Prostate gland (tissue), 2 donors: Measurements from ENCODE around the gene UBL4A. TPM values are rescaled to one million over a fixed set of nuclear protein-coding genes. Genes with fewer than 3 reads are reported as not detected.

Source experiments
- DNase-seq: peaks from one replicate; pipeline ENCODE4 v3.0.0-alpha.2; 2019; ENCODE audit warnings: low spot score
- H3K27ac ChIP-seq, 2 donors: fragments of 200-600 bp; sonication (generic); 2 replicates each; pipeline ENCODE4 v1.5.1; 2017 to 2019
- H3K27me3 ChIP-seq: fragments of 200-600 bp; sonication (generic); replicated peaks from 2 replicates; pipeline ENCODE4 v1.5.1; 2019; ENCODE audit not compliant: insufficient read depth
- H3K36me3 ChIP-seq, 2 donors: fragments of 200-600 bp; sonication (generic); 1 replicate in 1 of 2; 2 replicates in 1 of 2; pipeline versions ENCODE4 v1.5.1 to v1.8.1; 2017 to 2019
- H3K4me1 ChIP-seq: fragments of 200-600 bp; sonication (generic); replicated peaks from 2 replicates; pipeline ENCODE4 v1.5.1; 2019
- H3K4me3 ChIP-seq, 2 donors: fragments of 200-600 bp; sonication (generic); 2 replicates each; pipeline ENCODE4 v1.5.1; 2017 to 2019
- H3K9me3 ChIP-seq: fragments of 200-600 bp; sonication (generic); 2 replicates; pipeline ENCODE4 v1.5.1; 2017
- POLR2A ChIP-seq: fragments of 450-650 bp; IDR thresholded peaks from one replicate; pipeline ENCODE4 v1.6.1; 2016; ENCODE audit warnings: antibody characterized with exemption, mild to moderate bottlenecking
- POLR2AphosphoS5 ChIP-seq: sonication (generic); formaldehyde crosslinking; IDR thresholded peaks from one replicate; pipeline ENCODE4 v1.6.1; 2017; ENCODE audit warnings: antibody characterized with exemption
- WGBS: methylation state at CpG from one replicate; pipeline ENCODE4 v1.1.5; 2018; 5-methylcytosine and 5-hydroxymethylcytosine counted together
- intact Hi-C: fragments of 100-400 bp; cut with DNase I; formaldehyde crosslinking; loops from one replicate; pipeline ENCODE4 v1.14.2; 2022
- total RNA-seq, 2 donors: library from RNA; depleted of rRNA; stranded (reverse); fragments of >200 nt; gene quantifications; one replicate each; pipeline ENCODE4 v1.1.0, GENCODE V29; 2016
- TF ChIP-seq, protein P1 (sequence below), 4 experiments: fragments of 200-600 bp in 2 of 4; fragments of 450-650 bp in 2 of 4; sonication (generic) in 2 of 4; IDR thresholded peaks; 1 replicate in 3 of 4; 2 replicates in 1 of 4; pipeline ENCODE4 v1.5.1; 2016 to 2019; ENCODE audit warnings: antibody characterized with exemption in 4 of 4, mild to moderate bottlenecking in 2 of 4, moderate library complexity in 2 of 4

The UBL4A gene
- total RNA-seq, 2 donors from 2014 or later: 31.9 to 53.7 TPM

DNA sequence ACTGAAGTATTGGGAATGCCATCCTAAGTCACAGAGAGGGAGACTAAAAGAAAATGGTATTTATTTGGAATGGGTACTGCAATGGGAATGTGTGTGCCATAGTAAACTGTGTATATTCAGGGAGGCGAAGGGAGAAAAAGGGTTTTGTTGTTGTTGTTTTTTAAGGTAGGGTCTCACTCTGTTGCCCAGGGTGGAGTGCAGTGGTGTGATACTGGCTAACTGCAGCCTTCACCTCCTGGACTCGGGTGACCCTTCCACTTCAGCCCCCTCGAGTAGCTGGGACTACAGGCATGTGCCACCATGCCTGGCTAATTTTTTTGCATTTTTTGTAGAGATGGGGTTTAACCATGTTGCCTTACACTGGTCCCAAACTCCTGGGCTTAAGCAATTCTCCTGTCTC, 8.3 kb upstream of the UBL4A start:
- Histone ChIP-seq H3K27me3 (no peaks in the 10 kb centered on the region), H3K9me3 (no peaks in the 10 kb centered on the region), H3K27ac (no peak overlapping the region), H3K36me3 (no peaks in the 10 kb centered on the region), H3K4me1 (no peaks in the 10 kb centered on the region), H3K4me3 (no peak overlapping the region)
- WGBS: 77% methylated on average over 3 of the region's 3 CpGs
- TF ChIP-seq, protein P1, sequence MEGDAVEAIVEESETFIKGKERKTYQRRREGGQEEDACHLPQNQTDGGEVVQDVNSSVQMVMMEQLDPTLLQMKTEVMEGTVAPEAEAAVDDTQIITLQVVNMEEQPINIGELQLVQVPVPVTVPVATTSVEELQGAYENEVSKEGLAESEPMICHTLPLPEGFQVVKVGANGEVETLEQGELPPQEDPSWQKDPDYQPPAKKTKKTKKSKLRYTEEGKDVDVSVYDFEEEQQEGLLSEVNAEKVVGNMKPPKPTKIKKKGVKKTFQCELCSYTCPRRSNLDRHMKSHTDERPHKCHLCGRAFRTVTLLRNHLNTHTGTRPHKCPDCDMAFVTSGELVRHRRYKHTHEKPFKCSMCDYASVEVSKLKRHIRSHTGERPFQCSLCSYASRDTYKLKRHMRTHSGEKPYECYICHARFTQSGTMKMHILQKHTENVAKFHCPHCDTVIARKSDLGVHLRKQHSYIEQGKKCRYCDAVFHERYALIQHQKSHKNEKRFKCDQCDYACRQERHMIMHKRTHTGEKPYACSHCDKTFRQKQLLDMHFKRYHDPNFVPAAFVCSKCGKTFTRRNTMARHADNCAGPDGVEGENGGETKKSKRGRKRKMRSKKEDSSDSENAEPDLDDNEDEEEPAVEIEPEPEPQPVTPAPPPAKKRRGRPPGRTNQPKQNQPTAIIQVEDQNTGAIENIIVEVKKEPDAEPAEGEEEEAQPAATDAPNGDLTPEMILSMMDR (IDR thresholded peaks at IDR 0.05): no peak
- TF ChIP-seq POLR2AphosphoS5: no peak
- no peak for TF ChIP-seq POLR2A
- intact Hi-C loops: loop anchor here (5.0 kb wide), 1 partner anchor 33 kb away; no protein-coding TSS in a partner anchor
- DNase-seq: no peak

DNA sequence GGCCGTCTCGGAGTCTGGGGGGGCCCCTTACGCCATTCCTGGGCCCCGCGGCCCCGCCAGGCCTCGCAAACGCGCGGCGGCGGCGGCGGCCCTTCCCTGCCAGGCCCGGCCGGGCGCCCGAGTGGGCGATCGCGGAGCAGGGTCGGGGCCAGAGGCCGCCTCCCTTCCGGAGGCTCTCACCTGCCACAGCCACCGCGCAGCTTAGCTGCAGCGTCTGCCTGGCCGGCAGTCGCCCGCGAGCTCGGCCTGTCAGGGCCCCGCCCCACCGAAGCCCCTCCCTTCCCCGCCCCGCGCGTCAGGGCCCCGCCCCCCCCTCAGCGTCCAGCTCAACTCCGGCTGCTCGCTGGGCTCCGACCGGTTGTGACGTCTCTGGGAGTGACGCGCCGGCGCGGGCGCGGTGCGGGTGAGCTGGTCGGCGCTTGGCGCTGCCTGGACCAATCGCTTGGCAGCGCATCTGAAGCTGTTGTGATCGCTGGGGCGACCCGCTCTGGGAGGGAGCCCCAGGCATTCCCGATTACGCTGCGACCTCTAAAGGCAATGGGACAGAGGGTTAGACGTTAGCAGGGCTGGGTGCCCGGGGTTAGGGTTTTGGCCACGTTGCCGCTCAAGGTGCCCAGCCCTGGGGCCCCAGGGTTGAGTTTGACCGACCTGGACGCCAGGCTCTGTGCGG, 4.1 kb upstream of the UBL4A start, which contains the start of gene SLC10A3:
SLC10A3 (minus strand) TSS at position 216 of the 670 bp plus-strand sequence. CDS start 1,689 bp downstream, outside the sequence.
- 0% methylated on average over 5 of the region's 71 CpGs for WGBS
- H3K4me1 ChIP-seq: no peaks in the 10 kb centered on the region
- H3K36me3 ChIP-seq: no peaks in the 10 kb centered on the region
- DNase-seq: peak; percentile 91
- intact Hi-C loops: loop anchor here (5.0 kb wide), 1 partner anchor 37 kb away; no protein-coding TSS in a partner anchor
- peak; percentile 93 for TF ChIP-seq POLR2AphosphoS5
- TF ChIP-seq POLR2A: peak; percentile 86
- TF ChIP-seq, protein P1 (IDR thresholded peaks at IDR 0.05): peak in 1 of 4 experiments; percentile 21
- H3K9me3 ChIP-seq: no peaks in the 10 kb centered on the region
- H3K4me3 ChIP-seq: peak within 1 kb of the TSS; percentile 47 to 57
- H3K27me3 ChIP-seq: no peaks in the 10 kb centered on the region
- H3K27ac ChIP-seq: peak within 1 kb of the TSS; percentile 93 to 94

DNA sequence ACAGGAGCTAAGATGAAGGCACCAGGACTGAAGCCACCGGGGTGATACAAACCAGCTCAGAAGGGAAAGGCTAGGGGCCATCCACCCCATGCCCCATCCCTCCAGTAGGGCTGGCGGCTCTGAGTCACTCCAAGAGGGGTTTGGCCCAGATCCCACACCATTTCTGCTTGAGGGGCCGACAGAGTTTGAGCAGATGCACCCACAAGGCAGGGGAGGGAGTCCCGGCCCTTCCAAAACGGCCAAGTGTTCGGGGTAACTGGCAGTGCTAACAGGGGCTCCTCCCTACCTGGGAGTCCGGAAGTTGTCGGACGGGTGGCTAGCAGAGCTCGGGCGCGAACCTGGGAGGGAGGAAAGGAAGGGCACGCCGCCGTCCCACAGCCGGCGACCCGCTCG, 3.6 kb upstream of the UBL4A start:
- H3K4me1 ChIP-seq: no peaks in the 10 kb centered on the region
- no peak for TF ChIP-seq POLR2AphosphoS5
- TF ChIP-seq, protein P1 (IDR thresholded peaks at IDR 0.05): no peak
- no peak for DNase-seq
- H3K27ac ChIP-seq: peak overlapping the region; percentile 93 to 94
- no peaks in the 10 kb centered on the region for H3K27me3 ChIP-seq
- no peaks in the 10 kb centered on the region for H3K9me3 ChIP-seq
- intact Hi-C loops: loop anchor here (5.0 kb wide), 1 partner anchor 37 kb away; no protein-coding TSS in a partner anchor
- no peaks in the 10 kb centered on the region for H3K36me3 ChIP-seq
- 0% methylated on average over 3 of the region's 19 CpGs for WGBS
- H3K4me3 ChIP-seq: peak overlapping the region; percentile 47 to 57

DNA sequence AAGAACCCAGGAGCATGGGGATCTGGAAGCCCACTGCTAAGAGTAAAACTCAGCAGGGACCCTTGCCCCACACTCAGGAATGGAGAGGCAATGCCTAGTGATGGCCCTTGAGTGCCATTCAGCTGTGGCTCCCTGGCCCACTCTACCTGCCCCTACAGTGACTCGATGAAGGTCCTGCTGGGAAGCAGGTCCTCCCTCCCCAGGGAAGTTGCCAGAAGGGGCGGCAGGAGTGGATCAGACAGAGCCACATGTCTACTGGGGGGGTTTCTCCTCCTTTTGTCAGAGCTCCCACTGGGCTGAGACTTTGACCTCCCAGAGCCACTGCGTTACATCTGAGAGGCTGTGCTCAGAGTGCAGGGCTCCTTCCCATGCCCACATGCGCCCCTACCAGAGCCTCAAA, 2.8 kb upstream of the UBL4A start:
- intact Hi-C loops: loop anchor here (5.0 kb wide), 1 partner anchor 52 kb away; the partner anchor contains the start of gene GDI1
- Histone ChIP-seq H3K36me3 (no peaks in the 10 kb centered on the region), H3K27ac (peak overlapping the region in 1 of 2 donors; percentile 93), H3K4me3 (peak overlapping the region in 1 of 2 donors; percentile 47), H3K9me3 (no peaks in the 10 kb centered on the region), H3K4me1 (no peaks in the 10 kb centered on the region), H3K27me3 (no peaks in the 10 kb centered on the region)
- no peak for DNase-seq
- no CpG with 5 or more reads among the region's 4 CpGs for WGBS
- TF ChIP-seq POLR2AphosphoS5: no peak

GRCh38 chrX:154488336-154489075, 2.1 kb upstream of the UBL4A start:
- intact Hi-C loops: loop anchor here (5.0 kb wide), 1 partner anchor 51 kb away; the partner anchor contains the start of gene GDI1
- no peak for DNase-seq
- TF ChIP-seq POLR2A (no peak), POLR2AphosphoS5 (no peak)
- TF ChIP-seq, protein P1 (IDR thresholded peaks at IDR 0.05): no peak
- Histone ChIP-seq H3K27ac (no peak overlapping the region), H3K4me3 (no peak overlapping the region), H3K36me3 (no peaks in the 10 kb centered on the region), H3K27me3 (no peaks in the 10 kb centered on the region), H3K9me3 (no peaks in the 10 kb centered on the region), H3K4me1 (no peaks in the 10 kb centered on the region)
- WGBS: 81% methylated on average over 15 of the region's 20 CpGs
